ENCODE results near the gene ATXN10. TPM values are rescaled to one million over a fixed set of nuclear protein-coding genes. Genes with fewer than 3 reads are reported as not detected.
"Not testable (repeated sequence)": the region's sequence is repeated elsewhere in the genome, so short reads cannot be mapped to it uniquely, and the experiment has no call there.

ATXN10 gene
- total and polyA plus RNA-seq, 4 experiments from 2014 or later, result 61.8 to 102 (median 76.3) TPM

DNA sequence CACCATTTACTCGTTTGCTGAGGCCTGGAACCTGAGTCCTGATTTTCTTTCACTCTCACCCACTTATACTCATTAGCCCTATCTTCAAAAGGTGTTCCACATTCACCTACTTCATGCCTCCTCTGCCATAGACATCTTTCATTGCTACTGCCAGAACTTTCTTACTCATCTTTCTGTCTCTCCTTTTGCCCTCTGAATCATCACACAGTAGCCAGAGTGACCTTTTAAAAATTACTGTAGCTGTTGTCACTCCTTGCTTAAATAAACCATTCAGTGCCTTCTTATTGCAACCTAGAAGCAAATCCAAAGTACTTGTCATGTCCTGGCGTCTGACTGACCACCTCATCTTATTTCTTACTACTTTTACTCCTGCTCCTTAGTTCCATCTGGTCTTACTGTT, 38.2 kb downstream of the ATXN10 start:
- Mint-ChIP-seq H3K4me1 (peaks cover 15 to 29% (median 20%) of the 10 kb centered on the region in 4 donors), H3K27ac (peak overlapping the region in 1 of 7 donors; percentile 43), H3K9me3 (no peaks in the 10 kb centered on the region), H3K27me3 (no peaks in the 10 kb centered on the region), H3K36me3 (peaks cover 45 to 67% of the 10 kb centered on the region in 2 donors), H3K4me3 (no peak overlapping the region)
- peaks cover 19% of the 10 kb centered on the region for H3K36me3 ChIP-seq (ENCODE audit: insufficient read depth, low read length)
- no peaks in the 10 kb centered on the region for H3K4me1 ChIP-seq (ENCODE audit: insufficient read depth, low read length)
- no peaks in the 10 kb centered on the region for H3K9me3 ChIP-seq (ENCODE audit: control insufficient read depth in 1 of 2, low read length in 2 of 2)
- intact Hi-C loops (cut with micrococcal nuclease), result no loop called here
- ChIA-PET CTCF (ENCODE audit: partially characterized antibody) (no interaction called here), POLR2A (ENCODE audit: partially characterized antibody) (no interaction called here)
- DNase-seq, result no peak
- H3K27me3 ChIP-seq (ENCODE audit: insufficient read depth, low read length), result no peaks in the 10 kb centered on the region
- no peak overlapping the region for H3K27ac ChIP-seq (ENCODE audit: low read depth, low read length)
- H3K4me3 ChIP-seq (ENCODE audit: low read length in 2 of 2), result no peak overlapping the region

DNA sequence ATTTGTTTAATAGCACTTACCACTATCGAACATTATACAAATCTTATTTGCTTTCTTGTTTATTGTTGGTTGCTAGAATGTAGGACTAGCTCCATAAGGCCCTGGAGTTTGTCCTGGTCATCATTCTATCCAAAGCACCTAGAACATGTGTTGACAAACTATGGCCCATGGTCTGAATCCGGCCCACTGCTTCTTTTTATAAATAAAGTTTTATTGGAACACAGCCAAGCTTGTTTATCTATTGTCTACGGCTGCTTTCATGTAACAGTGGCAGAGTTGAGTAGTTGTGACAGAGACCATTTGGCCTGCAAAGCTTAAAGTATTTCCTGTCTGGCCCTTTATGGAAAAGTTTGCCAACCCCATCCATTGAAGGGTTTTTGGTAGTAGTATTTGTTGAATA, 38.8 kb downstream of the ATXN10 start:
- H3K27me3 ChIP-seq (ENCODE audit: insufficient read depth, low read length), result no peaks in the 10 kb centered on the region
- H3K27ac ChIP-seq (ENCODE audit: low read depth, low read length), result no peak overlapping the region
- ChIA-PET CTCF (ENCODE audit: partially characterized antibody) (no interaction called here), POLR2A (ENCODE audit: partially characterized antibody) (no interaction called here)
- intact Hi-C loops (cut with micrococcal nuclease), result no loop called here
- no peaks in the 10 kb centered on the region for H3K4me1 ChIP-seq (ENCODE audit: insufficient read depth, low read length)
- peaks cover 19% of the 10 kb centered on the region for H3K36me3 ChIP-seq (ENCODE audit: insufficient read depth, low read length)
- H3K9me3 ChIP-seq (ENCODE audit: control insufficient read depth in 1 of 2, low read length in 2 of 2), result no peaks in the 10 kb centered on the region
- peak overlapping the region in 1 of 7 donors; percentile 43 for H3K27ac Mint-ChIP-seq
- peaks cover 14 to 29% (median 22%) of the 10 kb centered on the region in 4 donors for H3K4me1 Mint-ChIP-seq
- H3K4me3 Mint-ChIP-seq, result no peak overlapping the region
- peaks cover 43 to 70% of the 10 kb centered on the region in 2 donors for H3K36me3 Mint-ChIP-seq
- H3K9me3 Mint-ChIP-seq, result no peaks in the 10 kb centered on the region
- no peak for DNase-seq
- no peak overlapping the region for H3K4me3 ChIP-seq (ENCODE audit: low read length in 2 of 2)
- H3K27me3 Mint-ChIP-seq, result no peaks in the 10 kb centered on the region

DNA sequence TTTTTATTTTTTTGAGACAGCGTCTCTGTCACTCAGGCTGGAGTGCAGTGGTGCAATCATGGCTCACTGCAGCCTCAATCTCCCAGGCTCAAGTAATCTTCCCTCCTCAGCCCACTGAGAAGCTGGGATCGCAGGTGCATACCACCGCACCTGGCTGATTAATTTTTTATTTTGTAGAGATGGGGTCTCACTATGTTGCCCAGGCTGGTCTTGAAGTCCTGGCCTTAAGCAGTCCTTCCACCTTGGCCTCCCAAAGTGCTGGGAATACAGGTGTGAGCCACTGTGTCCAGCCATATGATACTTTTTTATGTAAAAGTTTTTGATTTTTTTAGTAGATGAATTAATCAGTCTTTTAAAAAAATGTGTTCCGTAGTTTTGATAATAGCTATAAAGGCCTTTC, 42.8 kb downstream of the ATXN10 start:
- H3K27me3 Mint-ChIP-seq; H3K27me3 ChIP-seq (ENCODE audit: insufficient read depth, low read length); POLR2A ChIA-PET (ENCODE audit: partially characterized antibody); H3K27ac ChIP-seq (ENCODE audit: low read depth, low read length); CTCF ChIA-PET (ENCODE audit: partially characterized antibody); H3K9me3 Mint-ChIP-seq; intact Hi-C loops (cut with micrococcal nuclease); H3K36me3 ChIP-seq (ENCODE audit: insufficient read depth, low read length); DNase-seq; H3K27ac Mint-ChIP-seq; H3K9me3 ChIP-seq (ENCODE audit: control insufficient read depth in 1 of 2, low read length in 2 of 2); H3K4me3 Mint-ChIP-seq; H3K4me1 ChIP-seq (ENCODE audit: insufficient read depth, low read length); H3K4me3 ChIP-seq (ENCODE audit: low read length in 2 of 2): not testable (repeated sequence)
- Mint-ChIP-seq H3K4me1 (peaks cover 9 to 19% (median 17%) of the 10 kb centered on the region in 4 donors), H3K36me3 (peaks cover 37 to 62% of the 10 kb centered on the region in 2 donors)

DNA sequence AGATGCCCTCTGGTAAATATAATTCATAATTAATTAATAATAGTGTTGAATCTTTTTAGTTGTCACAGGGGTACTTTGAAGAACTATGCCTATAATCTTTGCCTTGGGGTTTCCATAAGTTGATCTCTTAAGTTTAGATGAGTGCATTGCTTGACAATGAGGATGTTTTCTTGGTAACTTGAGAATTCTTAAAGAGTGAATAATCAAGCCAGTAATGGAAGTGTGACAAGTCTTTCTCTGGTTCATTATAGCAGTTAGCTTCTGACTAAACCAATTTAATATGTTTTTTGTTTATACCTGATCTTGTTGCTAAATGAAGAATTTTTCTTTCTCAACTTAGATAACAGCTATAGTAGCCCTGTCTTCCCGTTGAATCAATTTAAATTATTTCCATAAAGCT, 46.2 kb downstream of the ATXN10 start:
- Histone ChIP-seq H3K9me3 (ENCODE audit: control insufficient read depth in 1 of 2, low read length in 2 of 2) (no peaks in the 10 kb centered on the region), H3K27me3 (ENCODE audit: insufficient read depth, low read length) (no peaks in the 10 kb centered on the region), H3K27ac (ENCODE audit: low read depth, low read length) (no peak overlapping the region), H3K4me3 (ENCODE audit: low read length in 2 of 2) (no peak overlapping the region), H3K36me3 (ENCODE audit: insufficient read depth, low read length) (peaks cover 4% of the 10 kb centered on the region), H3K4me1 (ENCODE audit: insufficient read depth, low read length) (no peaks in the 10 kb centered on the region)
- intact Hi-C loops (cut with micrococcal nuclease), result no loop called here
- Mint-ChIP-seq H3K27me3 (no peaks in the 10 kb centered on the region), H3K4me1 (peaks cover 6 to 22% (median 19%) of the 10 kb centered on the region in 4 donors), H3K9me3 (no peaks in the 10 kb centered on the region), H3K4me3 (no peak overlapping the region), H3K27ac (no peak overlapping the region), H3K36me3 (peaks cover 47 to 73% of the 10 kb centered on the region in 2 donors)
- ChIA-PET CTCF (ENCODE audit: partially characterized antibody) (no interaction called here), POLR2A (ENCODE audit: partially characterized antibody) (no interaction called here)
- DNase-seq, result no peak

DNA sequence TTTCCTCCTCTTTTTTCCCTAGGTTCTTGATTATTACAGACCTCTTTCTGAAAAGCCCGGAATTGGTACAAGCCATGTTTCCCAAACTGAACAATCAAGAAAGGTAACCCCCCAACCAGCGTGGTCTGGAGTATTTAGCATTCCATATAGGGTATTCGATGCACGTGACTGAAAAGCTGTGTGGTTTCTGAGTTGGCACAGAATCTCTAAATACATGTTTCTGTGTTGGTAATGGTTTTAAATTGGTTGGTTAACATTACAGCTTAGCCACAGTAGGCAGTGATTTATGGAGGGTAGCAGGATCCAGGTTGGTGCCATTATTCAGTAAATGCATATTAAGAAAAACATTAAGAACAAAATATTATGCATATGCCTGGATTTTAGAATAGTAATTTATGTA, 46.8 kb downstream of the ATXN10 start:
- H3K9me3 ChIP-seq (ENCODE audit: control insufficient read depth in 1 of 2, low read length in 2 of 2), result no peaks in the 10 kb centered on the region
- peaks cover 4% of the 10 kb centered on the region for H3K36me3 ChIP-seq (ENCODE audit: insufficient read depth, low read length)
- Mint-ChIP-seq H3K27me3 (no peaks in the 10 kb centered on the region), H3K4me1 (peaks cover 10 to 27% (median 21%) of the 10 kb centered on the region in 4 donors), H3K9me3 (no peaks in the 10 kb centered on the region), H3K4me3 (no peak overlapping the region), H3K36me3 (peaks cover 47 to 72% of the 10 kb centered on the region in 2 donors), H3K27ac (peak overlapping the region in 1 of 7 donors; percentile 58)
- intact Hi-C loops (cut with micrococcal nuclease), result no loop called here
- H3K27me3 ChIP-seq (ENCODE audit: insufficient read depth, low read length), result no peaks in the 10 kb centered on the region
- H3K27ac ChIP-seq (ENCODE audit: low read depth, low read length), result no peak overlapping the region
- ChIA-PET POLR2A (ENCODE audit: partially characterized antibody) (no interaction called here), CTCF (ENCODE audit: partially characterized antibody) (no interaction called here)
- DNase-seq, result no peak
- H3K4me3 ChIP-seq (ENCODE audit: low read length in 2 of 2), result no peak overlapping the region
- peaks cover 3% of the 10 kb centered on the region for H3K4me1 ChIP-seq (ENCODE audit: insufficient read depth, low read length)

DNA sequence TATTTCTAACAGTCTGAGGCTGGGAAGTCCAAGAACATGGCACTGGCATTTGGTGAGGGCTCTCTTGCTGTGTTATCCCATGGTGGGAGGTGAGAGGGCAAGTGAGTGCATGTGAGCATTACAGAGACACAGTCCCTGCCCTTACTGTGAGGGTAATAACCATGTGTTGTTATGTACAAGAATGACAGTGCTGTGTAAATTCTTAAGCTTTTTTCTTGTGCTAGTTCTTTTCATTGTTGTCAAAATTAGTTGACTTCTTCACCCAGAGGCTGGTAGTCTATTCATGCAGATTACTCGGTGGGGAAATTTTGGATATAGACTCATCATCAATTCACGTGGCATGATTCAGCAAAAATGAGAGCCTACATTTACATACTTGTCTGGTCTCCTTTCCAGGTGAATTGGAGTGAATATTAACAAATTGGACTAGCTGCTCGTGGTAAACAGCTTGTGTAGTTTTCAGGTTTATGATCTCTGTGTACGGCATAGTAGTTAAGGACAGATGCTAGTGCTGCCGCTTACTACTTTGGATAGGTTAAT, 49.3 kb downstream of the ATXN10 start:
- CTCF ChIA-PET (ENCODE audit: partially characterized antibody), result no interaction called here
- peaks cover 4% of the 10 kb centered on the region for H3K36me3 ChIP-seq (ENCODE audit: insufficient read depth, low read length)
- H3K27me3 Mint-ChIP-seq, result no peaks in the 10 kb centered on the region
- H3K27ac ChIP-seq (ENCODE audit: low read depth, low read length), result no peak overlapping the region
- H3K4me3 Mint-ChIP-seq, result no peak overlapping the region
- no peak overlapping the region for H3K27ac Mint-ChIP-seq
- H3K27me3 ChIP-seq (ENCODE audit: insufficient read depth, low read length), result no peaks in the 10 kb centered on the region
- no peak overlapping the region for H3K4me3 ChIP-seq (ENCODE audit: low read length in 2 of 2)
- H3K9me3 ChIP-seq (ENCODE audit: control insufficient read depth in 1 of 2, low read length in 2 of 2), result no peaks in the 10 kb centered on the region
- H3K36me3 Mint-ChIP-seq, result peaks cover 50 to 56% of the 10 kb centered on the region in 2 donors
- POLR2A ChIA-PET (ENCODE audit: partially characterized antibody), result no interaction called here
- H3K4me1 ChIP-seq (ENCODE audit: insufficient read depth, low read length), result peaks cover 4% of the 10 kb centered on the region
- H3K4me1 Mint-ChIP-seq, result peaks cover 26 to 48% (median 36%) of the 10 kb centered on the region in 4 donors
- intact Hi-C loops (cut with micrococcal nuclease), result no loop called here
- no peaks in the 10 kb centered on the region for H3K9me3 Mint-ChIP-seq
- no peak for DNase-seq

DNA sequence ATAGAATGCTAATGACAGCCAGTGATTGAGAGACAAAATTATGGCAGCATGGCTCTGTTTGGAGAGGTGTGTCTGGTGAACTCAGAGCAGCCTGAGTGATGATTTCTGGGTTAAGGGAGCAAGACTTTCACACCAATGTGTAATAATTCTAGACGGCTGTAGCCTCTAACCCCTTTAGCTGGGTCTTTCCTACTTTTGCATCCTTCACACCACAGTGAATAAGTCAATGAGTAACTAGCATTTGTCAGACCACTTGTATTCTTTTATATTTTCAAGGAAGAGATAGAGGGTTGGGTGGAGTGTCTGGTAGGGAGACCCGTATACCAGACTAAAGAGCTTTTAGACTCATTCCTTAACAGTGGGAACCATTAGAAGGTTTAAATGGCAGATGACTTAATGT, 50.4 kb downstream of the ATXN10 start:
- H3K4me3 ChIP-seq (ENCODE audit: low read length in 2 of 2), result no peak overlapping the region
- ChIA-PET CTCF (ENCODE audit: partially characterized antibody) (no interaction called here), POLR2A (ENCODE audit: partially characterized antibody) (no interaction called here)
- peaks cover 4% of the 10 kb centered on the region for H3K4me1 ChIP-seq (ENCODE audit: insufficient read depth, low read length)
- no peak overlapping the region for H3K27ac ChIP-seq (ENCODE audit: low read depth, low read length)
- peak overlapping the region in 1 of 7 donors; percentile 5 for H3K27ac Mint-ChIP-seq
- no peaks in the 10 kb centered on the region for H3K27me3 Mint-ChIP-seq
- peaks cover 42 to 47% of the 10 kb centered on the region in 2 donors for H3K36me3 Mint-ChIP-seq
- H3K4me1 Mint-ChIP-seq, result peaks cover 30 to 51% (median 43%) of the 10 kb centered on the region in 4 donors
- no peaks in the 10 kb centered on the region for H3K9me3 ChIP-seq (ENCODE audit: control insufficient read depth in 1 of 2, low read length in 2 of 2)
- H3K9me3 Mint-ChIP-seq, result no peaks in the 10 kb centered on the region
- H3K36me3 ChIP-seq (ENCODE audit: insufficient read depth, low read length), result peaks cover 4% of the 10 kb centered on the region
- H3K27me3 ChIP-seq (ENCODE audit: insufficient read depth, low read length), result no peaks in the 10 kb centered on the region
- H3K4me3 Mint-ChIP-seq, result no peak overlapping the region
- intact Hi-C loops (cut with micrococcal nuclease), result no loop called here
- DNase-seq, result no peak

DNA sequence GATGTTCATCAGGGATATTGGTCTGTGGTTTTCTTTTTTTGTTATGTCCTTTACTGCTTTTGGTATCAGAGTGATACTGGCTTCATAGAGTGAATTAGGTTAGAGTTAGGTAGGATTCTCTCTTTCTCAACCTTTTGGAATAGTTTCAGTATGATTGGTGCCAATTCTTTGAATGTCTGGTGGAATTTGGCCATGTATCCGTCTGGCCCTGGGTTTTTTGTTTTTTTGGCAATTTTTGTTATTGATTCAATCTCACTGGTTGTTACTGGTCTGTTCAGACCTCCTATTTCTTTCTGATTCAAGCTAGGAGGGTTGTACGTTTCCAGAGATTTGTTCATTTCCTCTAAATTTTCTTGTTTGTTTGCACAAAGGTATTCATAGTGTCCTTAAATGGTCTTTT, 54.4 kb downstream of the ATXN10 start:
- no peaks in the 10 kb centered on the region for H3K27me3 Mint-ChIP-seq
- ChIA-PET CTCF (ENCODE audit: partially characterized antibody) (no interaction called here), POLR2A (ENCODE audit: partially characterized antibody) (no interaction called here)
- no peak for DNase-seq
- Histone ChIP-seq H3K9me3 (ENCODE audit: control insufficient read depth in 1 of 2, low read length in 2 of 2) (no peaks in the 10 kb centered on the region), H3K36me3 (ENCODE audit: insufficient read depth, low read length) (peaks cover 20% of the 10 kb centered on the region), H3K27ac (ENCODE audit: low read depth, low read length) (no peak overlapping the region), H3K4me1 (ENCODE audit: insufficient read depth, low read length) (peaks cover 4% of the 10 kb centered on the region), H3K27me3 (ENCODE audit: insufficient read depth, low read length) (no peaks in the 10 kb centered on the region), H3K4me3 (ENCODE audit: low read length in 2 of 2) (no peak overlapping the region)
- peaks cover 26 to 37% of the 10 kb centered on the region in 2 donors for H3K36me3 Mint-ChIP-seq
- H3K4me1 Mint-ChIP-seq, result peaks cover 36 to 59% (median 49%) of the 10 kb centered on the region in 4 donors
- intact Hi-C loops (cut with micrococcal nuclease), result no loop called here
- H3K9me3 Mint-ChIP-seq, result no peaks in the 10 kb centered on the region
- peak overlapping the region in 1 of 7 donors; percentile 18 for H3K27ac Mint-ChIP-seq
- no peak overlapping the region for H3K4me3 Mint-ChIP-seq

All from CD4-positive, alpha-beta memory T cell (primary cell).